AG04449 (cell line): Measurements from ENCODE around the gene PTCD3.

ENCODE experiments used
- CTCF ChIA-PET: fragments of 350-600 bp; formaldehyde crosslinking; extraction: SDS; loops from one replicate; lab custom pipeline; 2021; ENCODE audit warnings: antibody characterized with exemption; lab: Yijun Ruan, JAX
- POLR2A ChIA-PET: fragments of 400-600, 350-600 bp; formaldehyde crosslinking; extraction: SDS; loops from one replicate; lab custom pipeline; 2020; ENCODE audit warnings: antibody characterized with exemption, inconsistent platforms; lab: Yijun Ruan, JAX
- DNase-seq: peaks from one replicate; pipeline ENCODE4 v3.0.0-alpha.2; 2010; ENCODE audit warnings: low read depth, low spot score
- H3K4me3 ChIP-seq: 2 replicates; pipeline ENCODE4 v1.5.1; 2011; ENCODE audit warnings: low read depth, mild to moderate bottlenecking, control low read depth, low read length
- CTCF ChIP-seq: IDR thresholded peaks from one replicate; pipeline ENCODE4 v1.5.1; 2011; ENCODE audit warnings: mild to moderate bottlenecking, moderate library complexity, low read length, control low read depth, inconsistent platforms; ENCODE audit not compliant: insufficient read depth; ENCODE audit errors: missing control alignments

Gene PTCD3

GRCh38 chr2:86094229-86094628 is 11.8 kb upstream of the PTCD3 start:
- no peak for TF ChIP-seq CTCF
- ChIA-PET POLR2A (no interaction called here), CTCF (interaction anchor here (0.9 to 3.0 kb wide), 2 partner anchors 14 to 267 kb away, joined by 4 to 11 read pairs; no protein-coding TSS in a partner anchor)
- no peak for DNase-seq
- H3K4me3 ChIP-seq = no peak overlapping the region

- TF ChIP-seq CTCF = no peak
- DNase-seq = no peak
- no peak overlapping the region for H3K4me3 ChIP-seq
- POLR2A ChIA-PET = no interaction called here
- CTCF ChIA-PET = interaction anchor here (1.0 to 1.2 kb wide), 2 partner anchors 10 to 269 kb away, joined by 3 to 4 read pairs; no protein-coding TSS in a partner anchor
Observed at GRCh38 chr2:86097114-86097896, 8.7 kb upstream of the PTCD3 start.

- no peak overlapping the region for H3K4me3 ChIP-seq
- TF ChIP-seq CTCF = no peak
- CTCF ChIA-PET = interaction anchor here (0.9 to 1.2 kb wide), 3 partner anchors 10 to 270 kb away, joined by 3 to 7 read pairs (median 4); no protein-coding TSS in a partner anchor
- no peak for DNase-seq
- POLR2A ChIA-PET = no interaction called here
Observed at GRCh38 chr2:86097913-86098312, 8.1 kb upstream of the PTCD3 start.

- POLR2A ChIA-PET = no interaction called here
- H3K4me3 ChIP-seq = no peak overlapping the region
- TF ChIP-seq CTCF = no peak
- no peak for DNase-seq
- CTCF ChIA-PET = interaction anchor here (1.5 to 2.1 kb wide), 3 partner anchors 14 to 275 kb away, joined by 3 to 7 read pairs (median 6); no protein-coding TSS in a partner anchor
Observed at GRCh38 chr2:86102157-86102556, 3.9 kb upstream of the PTCD3 start.

- ChIA-PET CTCF (interaction anchor here (1.0 to 2.3 kb wide), 4 partner anchors 14 to 278 kb away, joined by 3 to 12 read pairs (median 6); partner anchors contain the start of gene ST3GAL5), POLR2A (interaction anchor here (0.8 to 1.8 kb wide), 5 partner anchors 9 to 360 kb away, joined by 3 to 10 read pairs (median 4); no protein-coding TSS in a partner anchor)
- peak; percentile 76 for DNase-seq
- peak within 1 kb of the TSS; percentile 84 for H3K4me3 ChIP-seq
- TF ChIP-seq CTCF = no peak
Observed at GRCh38 chr2:86105252-86105968, 625 bp upstream of the PTCD3 start, which contains the start of gene POLR1A. POLR1A (minus strand) TSS chr2:86105886; CDS start chr2:86105776, 110 bp downstream.
